SK-N-SH treated with all-trans-retinoic acid at 6 μM for 48 hours (cell line): ENCODE data around the gene CALU.

Experiments used
- ISL1 ChIP-seq: fragments of 250-450 bp; sonication (Bioruptor Pico); IDR thresholded peaks from 2 replicates; pipeline ENCODE4 v2.1.2; 2022; ENCODE audit warnings: mild to moderate bottlenecking, moderate library complexity
- PATZ1 ChIP-seq: fragments of 250-450 bp; sonication (Bioruptor Pico); IDR thresholded peaks from 2 replicates; pipeline ENCODE4 v1.8.0; 2020; ENCODE audit warnings: mild to moderate bottlenecking, moderate library complexity, borderline replicate concordance
- RARB ChIP-seq: fragments of 250-450 bp; sonication (Bioruptor Pico); IDR thresholded peaks from 2 replicates; pipeline ENCODE4 v1.8.0; 2021; ENCODE audit warnings: mild to moderate bottlenecking, moderate library complexity
- ZNF8 ChIP-seq: fragments of 450-650 bp; formaldehyde crosslinking; IDR thresholded peaks from 2 replicates; pipeline ENCODE4 v1.5.0; 2020; ENCODE audit warnings: mild to moderate bottlenecking, moderate library complexity

GRCh38 chr7:128773604-128774003 lies 34.4 kb downstream of the CALU start:
- TF ChIP-seq RARB (no peak), PATZ1 (CRISPR knock-in tag) (no peak), ZNF8 (CRISPR knock-in tag) (no peak), ISL1 (no peak)
